GM18520 (cell line): ENCODE measurements around the gene SRMS.

Source experiments
- ATAC-seq: cut with Tn5 transposase; IDR thresholded peaks from one replicate; pipeline ENCODE4 v1.9.1; 2021; ENCODE audit not compliant: unreplicated experiment

SRMS gene

DNA sequence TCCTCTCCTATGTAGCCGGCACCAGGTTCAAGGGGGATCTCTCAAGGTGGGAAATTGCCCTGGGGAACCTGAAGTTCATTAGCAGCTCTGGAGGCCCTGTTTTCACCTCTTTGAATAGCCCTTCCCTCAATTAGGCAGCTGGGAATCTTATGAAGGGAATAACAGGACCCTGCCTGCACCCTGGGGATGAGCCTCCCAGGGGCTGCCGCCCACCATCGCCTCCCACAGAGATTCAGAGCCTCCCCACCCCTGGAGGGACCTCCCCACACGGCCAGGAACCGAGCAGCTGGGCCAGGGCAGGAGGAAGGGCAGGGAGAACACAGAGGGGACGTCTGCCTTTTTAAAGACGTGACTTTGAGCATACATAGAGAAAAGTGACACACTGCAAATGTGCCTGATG is 44.0 kb downstream of the SRMS start:
- ATAC-seq, result no peak

DNA sequence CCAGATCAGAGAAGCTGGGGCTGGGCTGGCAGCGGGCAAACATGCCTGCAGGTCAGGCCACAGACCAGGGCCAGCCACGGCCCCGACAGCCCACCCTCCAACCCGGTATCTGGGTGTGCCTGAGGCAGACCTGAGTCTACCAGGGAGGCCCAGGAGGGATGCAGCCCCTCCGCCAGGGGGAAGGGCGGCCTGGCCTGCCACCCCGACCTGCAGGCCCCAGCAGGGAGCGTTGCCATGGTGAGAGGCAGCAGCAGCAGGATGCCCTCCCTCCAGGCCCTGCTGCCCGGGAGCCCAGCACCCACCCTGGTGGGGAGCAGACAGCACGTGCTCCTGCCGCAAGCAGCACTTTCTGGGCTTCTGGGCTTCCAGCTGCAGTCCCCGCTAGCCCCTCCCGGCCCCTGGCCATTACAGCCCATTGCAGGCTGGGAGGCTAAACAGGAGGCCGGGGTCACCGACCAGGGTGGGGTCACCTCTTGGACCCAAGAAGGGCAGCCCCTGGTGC is 44.8 kb downstream of the SRMS start:
- no peak for ATAC-seq

DNA sequence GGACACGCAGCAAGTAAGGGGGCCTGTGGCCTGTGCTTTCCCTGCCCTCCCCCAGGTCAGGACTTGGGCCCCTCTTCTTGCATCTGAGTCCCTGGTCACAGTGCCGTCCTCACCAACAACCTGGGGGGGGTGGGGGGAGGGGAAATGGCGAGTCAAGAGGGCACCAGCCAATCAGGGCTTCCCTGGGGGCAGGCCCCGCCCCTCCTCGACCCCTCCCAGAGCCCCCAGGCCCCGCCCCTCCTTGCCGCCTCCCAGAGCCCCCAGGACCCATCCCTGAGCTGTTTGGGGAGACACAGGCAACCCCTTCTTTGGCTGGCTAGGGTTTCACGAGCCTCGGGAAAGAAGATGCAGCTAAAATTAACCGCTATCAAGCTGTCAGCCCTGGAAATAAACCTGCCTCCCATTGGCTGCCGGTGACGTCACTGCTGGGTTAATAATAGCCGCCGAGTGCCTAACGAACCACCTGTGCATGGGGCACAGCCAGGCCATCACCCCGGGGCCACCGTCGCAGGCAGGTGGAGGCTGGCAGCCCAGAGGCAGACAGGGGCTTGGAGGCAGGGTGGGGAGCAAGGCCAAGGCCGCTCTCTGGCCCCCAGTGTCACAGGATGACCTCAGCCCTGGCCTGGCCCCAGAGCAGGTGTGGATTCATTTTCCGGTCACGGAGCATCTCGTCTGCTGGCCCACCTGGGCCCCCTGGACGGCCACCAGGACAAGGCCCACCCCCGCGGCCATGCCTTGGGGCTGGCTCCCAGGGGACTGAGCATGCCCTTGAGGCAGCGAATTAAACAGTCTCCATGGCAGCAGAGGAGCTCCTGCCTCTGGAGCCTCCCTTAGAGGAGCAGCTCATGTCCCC is 45.5 kb downstream of the SRMS start:
- no peak for ATAC-seq

DNA sequence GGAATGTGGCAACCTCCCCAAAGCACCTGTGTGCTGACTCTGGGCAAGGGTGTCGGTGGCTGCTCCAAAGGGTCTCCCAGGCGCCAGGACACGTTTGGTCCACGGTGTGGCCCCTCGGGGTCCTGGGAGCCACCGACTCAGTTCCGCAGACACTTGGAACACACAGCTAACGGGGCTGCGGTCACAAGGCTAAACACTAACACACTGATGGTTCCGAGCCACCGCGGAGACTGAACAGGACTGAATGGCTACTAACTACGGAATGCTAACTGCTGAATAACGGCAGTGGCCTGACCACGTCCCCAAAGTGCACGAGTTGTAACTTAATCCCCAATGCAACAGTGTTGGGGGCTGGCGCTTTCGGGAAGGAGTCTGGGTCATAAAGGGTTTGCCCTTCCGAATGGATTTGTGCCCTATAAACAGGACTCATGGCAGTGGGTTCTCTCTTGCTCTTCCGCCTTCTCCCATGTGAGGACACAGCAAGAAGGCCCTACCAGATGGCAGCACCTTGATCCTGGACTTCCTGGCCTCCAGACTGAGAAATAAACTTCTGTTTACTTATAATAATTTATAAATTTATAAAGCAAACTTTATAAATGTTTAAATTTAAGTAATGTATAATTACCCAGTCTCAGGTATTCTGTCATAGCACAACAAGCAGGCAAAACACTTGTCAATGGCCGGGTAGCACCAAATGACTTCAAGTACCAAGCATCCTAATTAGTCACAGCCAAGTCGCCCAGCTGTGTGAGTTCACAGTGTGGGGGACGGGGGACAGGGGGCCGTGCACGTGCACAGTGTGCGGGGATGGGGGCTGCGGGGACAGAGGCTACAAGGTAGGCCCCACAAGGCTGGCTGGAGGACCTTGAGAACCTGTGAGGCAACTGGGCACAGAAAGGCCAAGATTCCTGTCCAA is 46.4 kb downstream of the SRMS start:
- ATAC-seq, result no peak

DNA sequence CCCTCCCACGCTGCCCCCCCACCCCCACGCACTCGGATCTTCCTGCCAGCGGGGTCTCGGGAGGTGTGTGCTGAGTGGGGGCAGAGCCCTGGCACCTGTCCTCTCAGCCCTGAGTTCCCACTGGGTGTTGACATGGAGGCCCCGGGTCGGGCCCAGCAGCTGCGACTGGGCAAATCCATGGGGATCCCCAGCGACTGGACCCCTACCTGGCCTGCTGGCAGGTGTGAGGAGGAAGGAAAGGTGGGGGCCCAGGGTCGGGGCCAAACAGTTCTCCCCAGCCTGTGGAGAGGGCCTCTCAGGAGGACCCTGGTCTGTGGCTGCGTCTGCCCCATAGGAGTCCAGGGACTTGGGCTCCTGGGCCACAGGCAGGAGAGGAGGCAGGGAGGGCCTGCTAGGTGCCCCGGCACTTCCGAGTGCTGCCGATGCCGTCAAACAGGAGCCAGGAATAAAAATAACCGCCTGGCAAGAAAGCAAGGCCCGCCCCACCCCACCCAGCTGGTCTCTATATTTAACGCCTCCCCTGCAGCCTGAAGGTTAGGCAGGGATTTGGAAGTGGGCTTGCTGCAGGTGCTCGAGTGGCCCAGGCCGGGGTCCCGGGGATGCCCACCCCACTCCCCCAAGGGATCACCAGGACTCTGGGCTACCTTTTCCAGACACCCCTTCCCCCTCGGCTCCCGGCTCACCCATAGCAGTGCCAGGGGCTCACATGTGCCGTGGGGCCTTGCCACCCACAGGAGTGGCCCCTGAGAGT is 47.2 kb downstream of the SRMS start:
- no peak for ATAC-seq

DNA sequence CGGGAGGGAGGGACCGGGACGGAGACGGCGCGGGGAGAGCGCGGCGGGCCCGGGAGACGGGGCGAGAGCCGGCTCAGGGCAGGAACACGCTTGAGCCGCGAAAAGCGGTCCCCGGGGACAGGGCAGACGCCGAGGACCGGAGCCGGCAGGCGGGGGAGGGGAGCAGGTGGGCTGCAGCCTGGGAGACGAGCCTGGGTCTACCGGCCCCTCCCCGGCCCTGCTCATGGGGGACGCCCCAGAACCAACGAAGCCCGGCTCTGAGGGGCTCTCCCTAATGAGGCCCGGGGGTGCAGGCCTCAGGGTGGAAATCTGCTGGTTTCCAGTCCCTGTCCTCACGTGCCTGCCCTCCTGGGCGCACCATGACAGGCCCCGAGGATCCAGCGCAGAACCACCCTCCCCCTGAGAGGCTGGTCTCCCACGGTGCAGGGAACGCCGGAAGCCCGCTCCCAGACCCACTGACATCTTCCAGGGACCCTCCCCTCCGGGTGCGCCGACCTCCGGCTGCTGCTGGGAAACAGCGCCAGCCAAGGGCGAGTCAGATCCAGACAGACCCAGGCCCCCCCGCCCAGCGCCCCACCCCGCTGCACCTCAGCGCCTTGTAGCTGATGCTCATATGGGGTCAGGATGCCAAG is 48.1 kb downstream of the SRMS start:
- no peak for ATAC-seq

DNA sequence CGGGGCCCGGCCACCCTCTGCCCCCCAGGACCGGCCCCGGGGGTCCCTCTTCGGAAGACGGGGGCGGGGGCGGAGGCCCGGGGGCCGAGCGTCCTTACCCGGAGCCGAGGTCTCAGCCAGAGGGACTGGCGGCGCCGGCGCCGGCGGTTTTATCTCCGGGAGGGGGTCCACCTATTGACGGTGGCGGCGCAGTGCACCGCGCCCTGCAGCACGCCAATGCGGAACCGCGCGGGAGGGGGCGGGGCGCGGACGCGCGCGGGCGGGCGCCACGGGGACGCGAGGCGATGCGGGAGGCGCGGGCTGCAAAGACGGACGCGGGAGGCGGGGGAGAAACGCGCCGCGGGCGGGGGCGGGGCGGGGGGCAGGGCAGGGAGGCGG is 48.6 kb downstream of the SRMS start, which contains the start of gene EEF1A2:
Gene EEF1A2 (minus strand): TSS at position 124 of the 378 bp plus-strand sequence. CDS start 1,320 bp downstream, outside the sequence.
- ATAC-seq, result no peak

DNA sequence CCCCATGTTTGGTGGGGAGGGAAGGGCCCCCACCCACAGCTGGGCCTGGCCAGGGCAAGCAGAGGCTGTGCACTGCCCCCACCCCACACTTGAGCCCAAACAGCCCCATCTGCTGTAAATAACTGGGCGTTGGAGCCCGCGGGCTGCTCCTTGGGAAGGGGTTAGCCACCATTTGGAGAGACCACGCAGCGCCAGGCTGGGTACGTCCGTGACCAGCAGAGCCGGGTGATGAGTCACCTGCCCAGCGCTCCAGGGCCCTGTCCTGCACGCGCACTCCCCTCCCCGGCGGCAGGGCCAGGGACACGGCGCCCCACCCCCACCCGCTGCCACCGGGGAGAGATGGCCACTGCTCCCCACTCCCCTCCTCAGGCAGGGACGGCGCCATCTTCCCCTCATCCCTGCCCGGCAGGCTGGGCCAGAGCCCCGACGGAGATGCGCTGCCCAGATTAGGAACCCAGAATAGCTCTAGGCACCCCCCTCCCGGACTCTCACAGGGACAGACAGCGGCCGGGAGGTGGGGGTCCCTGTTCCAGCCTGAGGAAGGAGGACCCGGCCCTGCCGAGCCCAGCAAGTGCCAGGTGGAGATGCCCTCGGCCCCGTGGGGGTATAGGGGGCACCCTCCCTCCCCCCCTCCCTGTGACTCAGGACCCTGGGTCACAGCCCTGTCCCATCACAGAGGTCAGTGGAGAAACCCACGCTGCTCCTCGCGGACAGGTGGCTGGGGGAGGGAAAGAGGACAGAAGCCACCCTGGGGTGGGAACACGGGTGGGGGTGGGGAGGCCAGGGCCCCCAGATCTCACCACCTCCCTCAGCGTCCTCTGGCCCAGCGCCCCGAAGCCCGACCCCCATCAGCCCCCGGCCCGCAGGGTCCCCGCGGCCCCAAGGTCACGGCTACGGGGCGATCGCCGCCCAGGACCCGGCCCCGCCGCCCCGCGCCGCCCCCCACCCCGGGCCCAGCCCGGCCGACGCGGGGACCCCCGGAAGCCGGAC is 49.3 kb downstream of the SRMS start:
- no peak for ATAC-seq

DNA sequence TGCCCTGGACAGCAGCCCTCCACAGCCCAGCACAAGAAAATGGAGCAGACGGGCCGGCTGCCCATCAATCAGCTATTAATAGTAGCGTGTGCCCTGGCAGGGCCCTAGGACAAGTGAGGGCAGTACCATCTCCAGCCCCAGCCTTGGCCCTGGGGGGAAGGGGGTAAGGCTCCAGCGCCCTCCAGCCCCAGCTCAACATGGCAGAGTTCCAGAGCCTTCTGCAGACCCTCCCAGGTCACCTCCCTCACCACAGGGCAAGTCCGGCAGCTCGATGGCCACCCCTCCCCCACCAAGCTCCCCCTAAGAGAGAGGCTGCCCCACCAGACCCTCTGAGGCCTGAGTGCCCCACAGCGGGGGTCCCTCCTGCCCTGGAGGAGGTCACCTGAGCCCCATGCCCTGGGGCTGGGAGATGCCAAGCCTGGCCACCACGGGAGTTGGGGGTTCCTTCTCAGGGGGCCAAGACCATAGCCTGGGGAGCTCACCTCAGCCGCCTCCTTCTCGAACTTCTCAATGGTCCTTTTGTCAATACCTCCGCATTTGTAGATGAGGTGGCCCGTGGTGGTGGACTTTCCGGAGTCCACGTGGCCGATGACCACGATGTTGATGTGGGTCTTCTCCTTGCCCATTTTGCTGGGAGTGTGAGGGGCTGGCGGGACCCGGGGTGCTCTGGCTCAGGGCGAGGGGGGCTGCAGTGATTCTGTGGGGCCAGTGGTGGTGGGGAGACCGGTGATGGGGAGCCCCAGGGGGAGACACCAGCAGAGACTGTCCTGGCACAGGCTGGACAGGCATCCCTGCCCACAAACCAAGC is 50.2 kb downstream of the SRMS start:
- ATAC-seq, result no peak

DNA sequence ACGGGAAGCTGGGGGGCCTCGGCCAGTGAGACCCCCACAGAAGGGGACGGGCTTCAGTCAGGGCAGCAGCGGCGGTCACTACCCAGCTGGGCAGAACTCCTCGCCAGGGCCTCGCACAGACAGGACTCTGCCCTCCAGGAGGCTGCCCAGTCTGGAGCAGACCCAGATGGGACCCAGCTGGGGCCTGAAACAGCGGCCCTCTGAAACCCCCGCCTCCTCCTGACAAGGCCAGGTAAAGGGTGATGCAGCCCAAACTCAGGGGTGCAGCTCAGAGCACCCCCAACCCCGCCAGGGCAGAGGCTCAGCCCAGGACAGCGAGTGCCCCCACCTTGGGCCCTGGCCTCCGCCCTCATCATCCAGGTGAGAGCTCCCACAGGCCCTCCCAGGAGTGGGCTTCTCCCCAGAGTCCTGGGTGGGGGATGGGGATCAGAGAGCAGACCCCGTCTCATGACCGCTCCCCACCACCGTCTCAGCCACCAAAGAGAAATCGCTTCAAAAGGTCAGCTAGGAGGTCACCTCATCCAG is 50.9 kb downstream of the SRMS start:
- ATAC-seq, result no peak

DNA sequence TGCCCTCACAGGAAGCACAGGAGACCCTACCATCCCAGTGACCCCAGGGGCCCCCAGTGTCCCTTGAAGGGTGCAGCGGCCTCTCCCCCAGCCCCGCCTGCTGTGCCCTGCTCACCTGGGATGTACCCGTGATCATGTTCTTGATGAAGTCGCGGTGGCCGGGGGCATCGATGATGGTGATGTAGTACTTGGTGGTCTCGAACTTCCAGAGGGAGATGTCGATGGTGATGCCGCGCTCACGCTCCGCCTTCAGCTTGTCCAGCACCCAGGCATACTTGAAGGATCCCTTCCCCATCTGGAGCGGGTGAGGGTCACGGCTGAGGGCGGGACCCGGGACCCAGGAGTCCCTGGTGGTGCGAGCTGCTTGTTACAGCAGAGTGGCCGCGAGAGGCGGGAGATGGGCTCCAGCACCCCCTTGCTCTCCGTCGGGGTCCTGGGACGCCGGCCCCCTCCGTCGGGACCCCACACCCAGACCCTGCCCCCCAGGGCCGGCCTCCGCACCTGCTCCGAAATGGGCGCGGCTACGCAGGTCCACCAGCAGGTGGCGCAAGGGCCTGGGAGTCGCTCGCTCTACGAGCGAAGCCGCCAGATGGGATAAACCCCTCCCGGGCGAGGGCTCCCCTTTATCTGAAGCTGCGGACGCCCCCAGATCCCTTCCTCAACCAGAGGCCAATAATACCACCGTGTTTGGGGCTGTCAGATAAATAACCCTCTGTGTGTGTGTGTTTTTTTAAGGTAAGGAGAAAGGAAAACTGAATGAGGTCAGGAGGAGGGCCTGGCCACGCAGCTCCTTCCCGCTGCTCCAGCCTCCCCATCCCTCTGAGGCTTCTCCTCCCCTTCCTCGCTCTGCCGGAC is 51.6 kb downstream of the SRMS start:
- ATAC-seq, result no peak

DNA sequence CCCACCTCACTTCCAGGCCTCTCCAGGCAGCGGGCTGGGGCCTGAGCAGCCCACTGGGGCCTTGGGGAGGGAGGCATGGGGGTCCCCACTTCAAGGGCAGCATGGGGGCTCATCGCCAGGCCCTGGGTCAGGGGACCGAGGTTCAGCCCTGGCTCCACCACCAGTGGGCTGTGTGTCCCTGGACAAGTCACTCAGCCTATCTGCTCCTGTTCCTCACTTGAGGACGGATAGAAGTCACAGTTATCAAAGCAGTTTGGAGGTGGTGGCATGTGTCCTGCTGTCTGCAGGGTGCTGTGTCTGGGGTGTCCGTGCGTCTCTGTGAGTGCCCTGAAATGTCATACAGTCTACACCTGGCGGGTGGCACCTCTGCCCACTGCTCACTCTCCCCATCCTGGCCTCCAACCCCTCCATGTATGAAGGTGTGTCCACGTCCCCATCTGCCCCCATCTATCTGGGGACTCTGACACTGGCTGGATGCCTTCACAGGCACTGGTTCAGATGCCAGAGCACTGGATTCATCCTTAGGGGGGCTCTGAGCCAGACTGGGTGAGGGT is 52.3 kb downstream of the SRMS start:
- ATAC-seq, result no peak

DNA sequence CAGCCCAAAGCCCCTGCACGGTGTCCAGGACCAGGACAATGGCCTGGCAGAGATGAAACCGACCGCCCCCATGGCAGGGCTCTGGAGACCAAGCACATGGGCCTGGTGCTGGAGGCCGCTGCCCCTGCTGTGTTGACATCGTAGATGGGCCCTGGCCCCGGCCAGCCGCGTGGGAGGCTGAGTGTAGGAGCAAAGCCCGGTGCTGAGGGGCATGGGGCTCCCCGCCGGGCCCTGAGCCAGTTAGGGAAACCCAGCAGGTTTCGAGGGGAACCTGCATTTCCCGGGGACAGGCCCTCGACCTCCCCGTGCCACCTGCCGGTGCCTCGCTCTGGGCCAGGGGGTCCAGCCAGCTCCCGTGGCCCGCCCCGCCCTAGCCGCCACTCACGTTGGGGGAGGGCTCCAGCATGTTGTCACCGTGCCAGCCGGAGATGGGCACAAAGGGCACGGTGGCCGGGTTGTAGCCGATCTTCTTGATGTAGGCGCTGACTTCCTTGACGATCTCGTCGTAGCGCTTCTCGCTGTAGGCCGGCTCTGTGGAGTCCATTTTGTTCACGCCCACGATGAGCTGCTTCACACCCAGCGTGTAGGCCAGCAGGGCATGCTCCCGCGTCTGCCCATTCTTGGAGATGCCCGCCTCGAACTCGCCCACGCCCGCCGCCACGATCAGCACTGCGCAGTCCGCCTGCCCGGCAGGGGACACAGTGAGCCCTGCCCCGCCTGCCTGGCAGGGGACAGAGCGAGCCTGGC is 53.0 kb downstream of the SRMS start:
- no peak for ATAC-seq

DNA sequence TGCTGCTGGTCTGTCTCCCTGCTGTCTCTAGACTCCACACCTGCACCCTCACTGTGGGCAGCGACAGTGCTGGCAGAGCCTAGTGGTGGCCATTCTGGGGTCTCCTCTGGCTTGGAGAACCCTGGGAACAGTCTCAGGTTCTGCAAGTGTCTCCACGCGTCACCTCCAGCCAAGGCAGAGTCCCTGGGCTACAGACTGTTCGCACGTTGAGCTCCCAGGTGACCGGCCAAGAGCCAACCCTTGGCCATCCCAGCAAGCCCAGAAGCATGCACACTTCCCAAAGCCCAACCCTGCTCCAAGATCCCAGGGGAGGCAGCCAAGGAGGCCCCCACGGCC is 53.5 kb downstream of the SRMS start:
- ATAC-seq, result no peak

DNA sequence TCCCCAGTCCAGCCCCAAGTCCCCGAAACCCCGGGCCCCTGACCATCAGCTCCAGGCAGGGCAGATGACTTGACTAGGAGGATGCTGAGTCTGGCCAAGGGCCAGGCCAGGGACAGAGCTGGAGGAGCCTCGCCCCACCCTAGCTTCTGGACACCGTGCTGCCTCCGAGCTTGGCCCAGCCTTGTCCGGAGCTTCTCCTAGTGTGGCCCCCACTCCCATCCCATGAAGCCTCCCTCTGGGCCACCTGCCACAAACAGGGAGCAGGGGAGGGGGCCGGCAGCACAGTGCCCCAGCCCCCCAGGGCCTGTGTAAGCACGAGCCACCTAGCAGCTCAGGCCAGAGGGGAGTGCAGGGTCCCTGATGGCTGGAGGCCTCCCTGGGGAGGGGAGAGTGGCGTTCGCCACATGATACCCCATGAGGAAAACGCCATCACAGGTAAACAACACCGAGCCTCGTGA is 54.0 kb downstream of the SRMS start:
- ATAC-seq, result no peak

DNA sequence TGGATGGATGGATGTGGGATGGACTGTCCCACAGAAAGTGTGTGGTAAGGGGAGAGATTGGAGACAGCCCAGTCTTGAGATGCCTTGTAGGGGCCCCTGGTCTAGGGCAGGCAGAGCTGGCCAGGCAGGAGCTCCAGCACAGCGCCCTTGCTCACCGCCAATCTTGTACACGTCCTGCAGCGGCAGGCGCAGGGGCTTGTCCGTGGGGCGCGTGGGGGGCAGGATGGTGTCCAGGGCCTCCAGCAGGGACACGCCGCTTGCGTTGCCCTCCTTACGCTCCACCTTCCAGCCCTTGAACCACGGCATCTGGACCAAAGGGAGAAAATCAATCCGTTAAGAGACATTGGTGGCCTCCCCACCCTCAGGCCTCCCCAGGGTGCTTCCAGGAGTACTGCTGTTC is 54.6 kb downstream of the SRMS start:
- no peak for ATAC-seq
